CD4-positive, alpha-beta T cell (primary cell): Measurements from ENCODE around the gene MAPKAP1. TPM values are rescaled to one million over a fixed set of nuclear protein-coding genes. Genes with fewer than 3 reads are reported as not detected.

Experiments
- ATAC-seq: fragments of 200-7000 bp; cut with Tn5 transposase; one replicate; pipeline ENCODE4 v1.10.0; 2022; ENCODE audit warnings: mild to moderate bottlenecking; ENCODE audit not compliant: poor library complexity
- CTCF ChIA-PET: fragments of 350-600 bp; sonication (Branson Sonifier 250); formaldehyde crosslinking; loops from one replicate; lab custom pipeline; 2021; ENCODE audit warnings: antibody characterized with exemption, inconsistent platforms; lab: Charles Lee
- POLR2A ChIA-PET: fragments of 350-600 bp; sonication (Branson Sonifier 250); formaldehyde crosslinking; loops from one replicate; lab custom pipeline; 2021; ENCODE audit warnings: antibody characterized with exemption, inconsistent platforms; lab: Charles Lee
- DNase-seq, 14 experiments: peaks; one replicate each; pipeline ENCODE4 v3.0.0-alpha.2; 2013 to 2020; ENCODE audit warnings: mixed read lengths in 2 of 14
- H3K27ac ChIP-seq, 2 donors: one replicate each; pipeline versions ENCODE4 v1.5.1 to v1.7.0; 2013; ENCODE audit warnings: low read length in 2 of 2, low read depth in 1 of 2, mild to moderate bottlenecking in 1 of 2
- H3K27me3 ChIP-seq, 2 experiments: 1 replicate in 1 of 2; 2 replicates in 1 of 2; pipeline versions ENCODE4 v1.6.1 to v1.7.0; 2013; ENCODE audit warnings: low read length in 2 of 2, control low read depth in 1 of 2, mild to moderate bottlenecking in 1 of 2, moderate library complexity in 1 of 2; ENCODE audit not compliant: insufficient read depth in 2 of 2, control insufficient read depth in 1 of 2
- H3K36me3 ChIP-seq: one replicate; pipeline ENCODE4 v1.6.1; 2013; ENCODE audit warnings: low read length, control low read depth; ENCODE audit not compliant: insufficient read depth
- H3K4me1 ChIP-seq: one replicate; pipeline ENCODE4 v1.6.1; 2013; ENCODE audit warnings: low read length, control low read depth; ENCODE audit not compliant: insufficient read depth
- H3K4me3 ChIP-seq: one replicate; pipeline ENCODE4 v1.5.1; 2013; ENCODE audit warnings: mild to moderate bottlenecking, low read length, moderate library complexity
- H3K9me3 ChIP-seq, 2 experiments: 1 replicate in 1 of 2; 2 replicates in 1 of 2; pipeline versions ENCODE4 v1.6.1 to v1.7.0; 2013; ENCODE audit warnings: low read length in 2 of 2, mild to moderate bottlenecking in 2 of 2, control low read depth in 1 of 2, moderate library complexity in 1 of 2; ENCODE audit not compliant: control insufficient read depth in 1 of 2, insufficient read depth in 1 of 2
- H3K27ac Mint-ChIP-seq: one replicate; pipeline ENCODE4 v1.8.0; 2020; ENCODE audit warnings: mixed read lengths
- H3K27me3 Mint-ChIP-seq: one replicate; pipeline ENCODE4 v1.8.0; 2021; ENCODE audit warnings: mixed read lengths
- H3K36me3 Mint-ChIP-seq: one replicate; pipeline ENCODE4 v1.8.0; 2021; ENCODE audit warnings: low read depth, mixed read lengths
- H3K4me1 Mint-ChIP-seq: one replicate; pipeline ENCODE4 v1.8.0; 2021; ENCODE audit warnings: low read depth, mixed read lengths
- H3K4me3 Mint-ChIP-seq: one replicate; pipeline ENCODE4 v1.8.0; 2020; ENCODE audit warnings: mild to moderate bottlenecking, mixed read lengths
- H3K9me3 Mint-ChIP-seq: one replicate; pipeline ENCODE4 v1.8.0; 2020; ENCODE audit warnings: mixed read lengths
- intact Hi-C, 2 experiments: fragments of 100-400 bp; cut with DNase I in 1 of 2; cut with micrococcal nuclease in 1 of 2; formaldehyde crosslinking; loops; one replicate each; pipeline versions ENCODE4 v1.15.1 to v1.9.0; 2023 to 2025; cut with DNase I, micrococcal nuclease
- total RNA-seq, 174 experiments: library from RNA in 2 of 174; stranded (reverse) in 2 of 174; gene quantifications; one replicate each; pipeline ENCODE4 v1.2.3 and lab custom pipeline; 2021 to 2026
- TF ChIP-seq, protein P1 (sequence below): fragments of 200-600 bp; IDR thresholded peaks from one replicate; pipeline ENCODE4 v1.8.0; 2022; ENCODE audit warnings: antibody characterized with exemption, mild to moderate bottlenecking

Gene MAPKAP1
- total RNA-seq, 2 experiments from 2014 or later = 40.3 to 44.9 TPM

DNA sequence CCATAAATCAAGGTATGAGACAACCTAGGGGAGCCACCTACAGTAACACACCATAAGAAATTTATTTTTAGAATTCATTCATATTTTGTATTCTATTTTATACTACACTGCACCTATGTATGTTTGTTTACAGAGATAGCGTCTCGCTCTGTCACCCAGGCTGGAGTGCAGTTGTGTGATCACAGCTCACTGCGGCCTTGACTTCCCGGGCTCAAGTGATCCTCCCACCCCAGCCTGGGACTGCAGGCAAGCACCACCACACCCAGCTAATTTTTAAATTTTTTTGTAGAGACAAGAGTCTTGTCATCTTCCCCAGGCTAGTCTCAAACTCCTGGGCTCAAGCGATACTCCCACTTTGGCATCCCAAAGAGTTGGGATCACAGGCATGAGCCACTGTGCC is 25.4 kb downstream of the MAPKAP1 start:
- Histone ChIP-seq H3K4me3 (no peak overlapping the region), H3K27ac (no peak overlapping the region), H3K4me1 (no peaks in the 10 kb centered on the region), H3K36me3 (peaks cover 26% of the 10 kb centered on the region), H3K9me3 (no peaks in the 10 kb centered on the region), H3K27me3 (no peaks in the 10 kb centered on the region)
- Mint-ChIP-seq H3K9me3 (no peaks in the 10 kb centered on the region), H3K27me3 (no peaks in the 10 kb centered on the region), H3K27ac (no peak overlapping the region), H3K4me1 (peaks cover 13% of the 10 kb centered on the region), H3K4me3 (no peak overlapping the region), H3K36me3 (peaks cover 33% of the 10 kb centered on the region)
- no peak for DNase-seq
- ChIA-PET POLR2A (no interaction called here), CTCF (no interaction called here)
- intact Hi-C loops = no loop called here
- TF ChIP-seq, protein P1, sequence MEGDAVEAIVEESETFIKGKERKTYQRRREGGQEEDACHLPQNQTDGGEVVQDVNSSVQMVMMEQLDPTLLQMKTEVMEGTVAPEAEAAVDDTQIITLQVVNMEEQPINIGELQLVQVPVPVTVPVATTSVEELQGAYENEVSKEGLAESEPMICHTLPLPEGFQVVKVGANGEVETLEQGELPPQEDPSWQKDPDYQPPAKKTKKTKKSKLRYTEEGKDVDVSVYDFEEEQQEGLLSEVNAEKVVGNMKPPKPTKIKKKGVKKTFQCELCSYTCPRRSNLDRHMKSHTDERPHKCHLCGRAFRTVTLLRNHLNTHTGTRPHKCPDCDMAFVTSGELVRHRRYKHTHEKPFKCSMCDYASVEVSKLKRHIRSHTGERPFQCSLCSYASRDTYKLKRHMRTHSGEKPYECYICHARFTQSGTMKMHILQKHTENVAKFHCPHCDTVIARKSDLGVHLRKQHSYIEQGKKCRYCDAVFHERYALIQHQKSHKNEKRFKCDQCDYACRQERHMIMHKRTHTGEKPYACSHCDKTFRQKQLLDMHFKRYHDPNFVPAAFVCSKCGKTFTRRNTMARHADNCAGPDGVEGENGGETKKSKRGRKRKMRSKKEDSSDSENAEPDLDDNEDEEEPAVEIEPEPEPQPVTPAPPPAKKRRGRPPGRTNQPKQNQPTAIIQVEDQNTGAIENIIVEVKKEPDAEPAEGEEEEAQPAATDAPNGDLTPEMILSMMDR = no peak
- no peak for ATAC-seq

- no peak for ATAC-seq
- Mint-ChIP-seq H3K36me3 (peaks cover 33% of the 10 kb centered on the region), H3K4me3 (no peak overlapping the region), H3K4me1 (peaks cover 17% of the 10 kb centered on the region), H3K9me3 (no peaks in the 10 kb centered on the region), H3K27ac (no peak overlapping the region), H3K27me3 (no peaks in the 10 kb centered on the region)
- H3K4me3 ChIP-seq = no peak overlapping the region
- H3K27ac ChIP-seq = no peak overlapping the region
- no peaks in the 10 kb centered on the region for H3K9me3 ChIP-seq
- no peak for DNase-seq
- ChIA-PET CTCF (no interaction called here), POLR2A (no interaction called here)
- TF ChIP-seq, protein P1 = no peak
- H3K27me3 ChIP-seq = no peaks in the 10 kb centered on the region
- intact Hi-C loops = no loop called here
- peaks cover 23% of the 10 kb centered on the region for H3K36me3 ChIP-seq
- no peaks in the 10 kb centered on the region for H3K4me1 ChIP-seq
These were observed 25.9 kb downstream of the MAPKAP1 start for GRCh38 chr9:125681086-125681622.

DNA sequence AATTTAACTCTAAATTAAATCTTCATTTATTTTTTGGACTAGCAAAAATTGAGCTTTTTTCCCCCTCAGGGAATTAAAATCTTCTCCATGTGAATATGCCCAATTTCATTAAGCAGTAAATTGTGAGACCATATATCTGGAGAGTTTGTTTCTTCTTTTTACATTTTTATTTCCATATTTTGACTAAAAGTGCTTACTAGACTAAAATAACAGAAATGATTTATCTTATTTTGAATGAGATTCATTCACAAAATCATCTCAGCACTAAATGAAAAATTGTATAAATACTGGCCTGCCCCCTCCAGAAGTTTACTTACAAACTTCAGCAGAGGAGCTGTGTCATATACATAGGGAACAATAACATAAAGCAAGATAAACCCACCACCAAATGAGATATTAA is 26.6 kb downstream of the MAPKAP1 start:
- Mint-ChIP-seq H3K36me3 (peaks cover 28% of the 10 kb centered on the region), H3K27me3 (no peaks in the 10 kb centered on the region), H3K27ac (no peak overlapping the region), H3K4me1 (peaks cover 22% of the 10 kb centered on the region), H3K9me3 (no peaks in the 10 kb centered on the region), H3K4me3 (no peak overlapping the region)
- no peaks in the 10 kb centered on the region for H3K4me1 ChIP-seq
- peaks cover 19% of the 10 kb centered on the region for H3K36me3 ChIP-seq
- POLR2A ChIA-PET = interaction anchor here (0.7 kb wide), 1 partner anchor 8 kb away, joined by 3 read pairs; no protein-coding TSS in a partner anchor
- intact Hi-C loops = no loop called here
- H3K9me3 ChIP-seq = no peaks in the 10 kb centered on the region
- CTCF ChIA-PET = no interaction called here
- H3K27ac ChIP-seq = no peak overlapping the region
- TF ChIP-seq, protein P1 = no peak
- H3K4me3 ChIP-seq = no peak overlapping the region
- DNase-seq = no peak
- H3K27me3 ChIP-seq = no peaks in the 10 kb centered on the region
- ATAC-seq = no peak
